NCI-H1048 (cell line): ENCODE results near the gene ABLIM3.

Experiments used
- DNase-seq: peaks from one replicate; lab custom pipeline; 2025; lab: John Stamatoyannopoulos, UW

Gene ABLIM3

DNA sequence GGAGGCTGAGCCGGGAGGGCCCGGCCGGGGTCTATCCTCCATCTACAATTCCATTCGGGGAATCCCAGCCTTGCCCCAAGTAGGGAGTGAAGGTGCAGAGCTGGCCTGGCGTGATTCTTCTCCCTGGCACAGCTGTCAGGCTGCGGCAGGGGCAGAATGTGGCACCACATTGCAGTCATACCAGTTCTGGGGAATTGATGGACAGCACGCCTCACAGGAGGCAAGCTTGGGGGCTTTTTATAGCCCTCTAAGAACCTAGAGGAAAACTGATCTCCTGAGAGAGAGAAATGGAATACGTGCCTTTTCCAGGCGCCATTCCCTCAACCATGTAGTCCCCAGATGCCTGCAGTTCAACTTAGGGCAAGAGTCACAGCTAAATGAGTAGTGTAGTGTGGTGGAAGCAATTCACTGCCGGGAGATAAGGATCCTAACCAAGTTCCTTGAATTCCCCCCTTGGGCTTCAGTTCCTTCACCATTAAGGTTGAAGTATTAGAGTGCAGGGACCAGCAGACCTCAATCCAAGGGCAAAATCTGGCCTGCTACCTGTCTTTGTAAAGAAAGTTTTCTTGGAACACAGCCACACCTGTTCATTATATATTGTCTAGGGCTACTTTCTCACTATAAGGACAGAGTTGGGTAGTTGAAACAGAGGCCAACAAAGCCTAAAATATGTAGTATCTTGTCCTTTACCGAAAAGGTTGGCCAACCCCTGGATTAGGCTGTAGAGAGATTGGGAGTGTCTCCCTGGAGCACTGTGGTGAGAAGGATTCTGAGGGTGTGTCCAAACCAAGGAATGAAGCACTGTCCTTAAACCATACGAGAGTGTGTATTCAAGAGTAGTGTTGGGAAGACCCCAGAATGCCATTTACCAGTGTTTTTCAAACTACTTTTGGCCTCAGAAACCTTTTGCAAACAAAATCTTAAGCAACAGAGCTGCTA, 141.0 kb downstream of the ABLIM3 start:
- no peak for DNase-seq

DNA sequence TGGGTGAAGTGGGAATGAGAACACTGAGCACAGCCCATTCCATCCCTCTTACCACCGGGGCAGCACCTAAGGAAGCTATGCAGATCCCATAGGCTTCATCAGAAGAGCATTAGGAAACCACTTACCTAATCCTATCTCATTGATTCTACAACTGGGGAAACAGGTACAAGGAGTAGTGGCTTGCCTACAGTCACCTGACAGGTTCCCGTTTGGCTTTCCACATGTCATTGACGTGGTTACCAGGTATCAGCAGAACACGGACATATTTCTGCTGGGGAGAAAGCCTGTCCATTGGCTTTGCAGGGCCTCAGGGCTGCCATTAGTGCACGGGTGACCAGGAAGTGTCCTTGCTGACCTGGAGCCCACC, 141.7 kb downstream of the ABLIM3 start:
- DNase-seq = no peak

- DNase-seq = no peak
Observed at GRCh38 chr5:149283626-149284480, 142.6 kb downstream of the ABLIM3 start.

DNA sequence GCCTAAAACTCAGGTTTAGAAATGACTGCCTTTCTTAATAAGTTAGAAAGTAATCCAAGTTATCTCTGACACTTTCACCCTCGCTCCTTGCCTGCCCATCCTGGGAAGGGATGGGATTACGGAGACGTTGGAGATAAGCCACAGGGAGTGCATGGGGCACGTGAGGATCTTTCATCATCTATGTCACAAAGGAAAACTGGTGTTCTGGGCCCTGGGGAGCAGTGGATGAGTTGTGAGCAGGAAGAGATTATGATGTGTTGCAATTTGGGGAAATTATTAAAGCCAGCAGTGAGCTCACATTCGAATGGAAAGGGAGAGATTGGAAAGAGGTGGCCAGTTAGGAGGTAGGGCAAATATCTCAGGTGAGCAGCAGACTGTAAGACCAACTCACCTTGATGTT, 143.2 kb downstream of the ABLIM3 start:
- DNase-seq = no peak

DNA sequence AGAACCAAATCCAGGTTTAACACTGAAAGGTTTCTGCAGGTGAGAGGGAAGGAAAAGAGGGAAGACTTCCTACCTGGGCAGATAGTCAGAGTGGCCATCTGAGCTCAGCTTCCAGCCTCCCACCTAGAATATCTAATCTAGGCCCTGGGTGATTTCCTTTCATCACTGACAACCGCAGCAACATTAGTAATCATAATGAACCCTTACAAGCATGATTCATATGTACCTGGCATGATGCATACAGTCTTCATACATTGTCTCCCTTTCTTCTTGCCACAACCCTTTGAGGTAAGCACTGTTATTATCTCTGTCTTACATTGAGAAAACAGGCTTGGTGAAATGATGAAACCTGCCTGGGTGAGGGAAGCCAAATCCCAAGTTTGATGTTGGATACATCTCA, 143.9 kb downstream of the ABLIM3 start:
- no peak for DNase-seq

DNA sequence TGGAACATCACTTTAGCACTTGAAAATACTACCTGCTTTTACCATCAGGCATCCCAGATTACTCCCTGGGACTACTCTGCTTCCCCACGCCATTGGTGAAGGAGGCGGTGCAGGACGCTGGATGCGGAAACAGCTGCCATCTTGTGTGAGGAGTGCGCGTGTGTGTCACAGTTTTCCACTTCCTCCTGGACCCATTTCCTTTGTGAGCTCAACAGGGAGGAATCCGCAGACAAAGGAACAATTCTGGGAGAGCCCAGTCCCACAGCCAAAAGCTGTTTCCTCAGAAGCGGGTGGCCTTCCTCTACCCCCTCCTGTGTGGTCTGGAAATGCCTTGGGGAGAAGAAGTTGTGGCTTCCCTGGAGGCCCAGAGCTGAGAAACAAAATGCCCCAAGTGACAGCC, 147.1 kb downstream of the ABLIM3 start:
- no peak for DNase-seq

DNA sequence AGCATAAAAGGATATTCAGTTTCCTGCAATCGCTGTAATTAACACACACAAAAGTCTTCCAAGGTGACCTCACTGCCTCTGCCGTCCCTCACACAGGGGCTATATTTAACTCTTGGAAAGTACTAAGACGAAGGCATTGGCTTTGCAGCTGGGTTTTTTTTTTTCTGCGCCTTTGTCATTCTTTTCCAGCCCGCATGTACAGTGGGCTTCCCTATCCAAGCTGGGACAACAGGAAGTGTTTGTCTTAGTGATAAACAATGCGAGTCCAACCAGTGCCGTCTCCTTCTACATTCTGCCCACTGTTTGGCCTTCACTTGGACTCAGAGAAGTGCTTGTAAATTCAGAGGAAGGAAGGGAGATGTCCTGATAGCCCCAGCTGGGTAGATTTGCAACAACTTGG, 148.0 kb downstream of the ABLIM3 start:
- no peak for DNase-seq

DNA sequence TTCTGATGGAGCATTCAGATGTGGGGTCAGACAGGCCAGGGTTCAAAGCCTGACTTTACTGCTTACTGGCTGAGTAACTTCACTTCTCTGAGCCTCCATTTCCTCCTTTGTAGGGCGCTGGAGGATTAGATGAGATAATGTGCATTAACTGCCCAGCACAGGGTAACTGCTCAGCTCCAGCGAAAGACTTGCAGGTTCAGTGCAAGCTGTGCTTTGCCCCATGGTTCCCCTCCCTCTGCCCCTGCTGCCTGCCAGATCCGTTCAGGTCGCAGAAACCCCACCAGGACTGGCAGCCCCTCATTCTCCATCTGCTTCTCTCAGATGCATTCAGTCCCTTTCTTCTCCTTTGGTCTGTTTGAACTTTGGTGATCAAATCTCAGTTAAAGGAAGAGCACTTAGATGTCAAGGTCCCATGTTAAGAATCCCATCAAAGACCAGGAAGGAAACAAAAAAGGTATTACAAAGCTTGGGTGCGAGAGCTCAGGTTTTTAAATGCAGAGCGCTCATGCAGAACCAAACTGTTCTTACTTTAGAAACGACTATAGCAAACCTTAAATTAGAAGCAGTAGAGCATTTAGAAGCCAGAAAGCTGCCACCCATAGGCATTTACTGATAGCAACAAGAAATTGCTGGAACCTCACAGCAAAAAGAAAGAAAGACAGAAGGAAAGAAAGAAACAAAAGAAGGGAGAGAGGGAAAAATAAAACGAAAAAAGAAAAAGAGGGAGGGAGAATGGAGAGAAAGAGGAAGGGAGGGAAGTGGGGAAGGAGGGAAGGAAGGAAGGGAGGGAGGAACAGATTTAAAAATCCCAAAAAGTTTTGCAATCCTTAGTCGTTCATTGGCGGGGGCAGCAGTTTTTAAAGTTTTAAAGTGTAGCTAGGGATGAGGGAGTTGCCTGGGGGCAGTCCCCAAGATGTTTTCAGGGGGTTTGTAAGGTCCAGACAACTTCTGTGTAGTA, 153.9 kb downstream of the ABLIM3 start:
- no peak for DNase-seq

DNA sequence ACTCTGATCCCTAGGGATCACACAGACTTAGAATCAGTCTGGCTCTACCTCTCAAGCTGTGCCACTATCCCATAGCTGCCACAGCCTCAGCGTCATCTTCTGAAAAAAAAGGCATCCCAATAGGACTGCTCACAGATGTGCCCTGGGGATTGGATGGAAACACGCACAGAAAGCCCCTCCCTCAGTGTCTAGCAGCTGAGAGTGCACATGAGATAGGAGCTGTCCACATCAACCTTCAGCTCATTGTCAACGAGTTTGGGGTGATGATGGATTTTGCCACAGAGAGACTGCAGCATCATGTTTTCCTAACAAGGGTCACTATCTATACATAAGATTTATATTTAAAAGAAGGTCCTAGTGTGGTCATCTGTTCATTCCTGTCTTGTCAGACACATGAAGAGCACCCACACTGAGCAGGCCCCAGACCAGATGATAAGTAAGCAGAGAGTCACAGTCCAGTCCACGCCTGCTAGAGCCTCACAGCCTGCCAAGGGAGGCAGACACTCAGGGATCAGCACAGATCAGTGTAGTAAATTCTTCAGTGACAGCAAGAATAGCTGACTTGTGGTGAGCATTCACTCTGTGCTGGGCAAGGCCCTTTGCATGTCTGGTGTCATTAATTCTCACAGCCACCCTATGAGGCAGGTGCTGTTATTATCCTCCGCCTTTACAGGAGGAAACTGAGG, 156.2 kb downstream of the ABLIM3 start:
- DNase-seq = no peak

DNA sequence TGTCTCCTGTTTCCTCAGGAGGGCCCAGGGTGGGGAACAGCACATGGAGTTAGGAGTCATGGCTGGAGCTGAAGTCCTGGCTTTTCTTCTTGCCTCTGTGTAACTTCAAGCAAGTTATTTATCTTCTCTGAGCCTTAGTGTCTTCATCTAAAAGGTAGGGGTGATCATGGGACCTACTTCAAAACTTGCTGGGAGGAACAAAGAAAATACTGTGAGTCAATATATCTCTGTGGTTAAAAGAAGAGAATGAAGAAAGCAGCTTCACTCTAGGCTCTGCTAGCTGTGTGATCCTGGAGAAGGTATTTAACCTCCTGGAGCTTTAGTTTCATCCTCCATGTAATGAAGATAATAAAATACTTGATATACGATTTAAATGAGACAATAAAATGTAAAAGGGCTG, 156.9 kb downstream of the ABLIM3 start:
- no peak for DNase-seq

DNA sequence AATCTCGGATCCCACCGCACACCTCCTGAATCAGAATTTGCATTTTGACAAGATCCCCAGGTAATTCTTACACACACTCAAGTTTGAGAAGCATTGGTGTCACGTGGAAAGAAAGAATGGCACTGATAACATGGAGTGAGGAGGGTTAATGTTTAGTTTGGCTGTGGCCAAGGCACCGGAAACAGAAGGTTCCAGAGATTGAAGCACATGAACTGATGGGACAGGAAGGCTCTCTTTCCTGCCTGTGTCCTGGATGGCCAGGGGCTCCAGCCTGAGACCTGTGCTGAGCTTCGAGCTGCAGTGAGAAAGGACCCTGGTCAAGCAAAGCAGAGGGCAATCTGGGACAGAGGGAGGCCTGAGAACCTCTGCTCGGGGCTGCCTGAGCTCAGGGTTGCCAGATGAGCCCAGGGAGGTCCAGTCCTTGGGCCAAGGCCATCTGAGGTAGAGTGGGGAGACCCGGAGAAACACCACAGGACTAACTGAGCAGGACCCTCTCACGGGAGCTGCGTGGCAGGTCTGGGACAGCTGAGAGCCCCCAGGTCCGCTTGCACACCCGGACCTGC, 157.6 kb downstream of the ABLIM3 start:
- no peak for DNase-seq

- no peak for DNase-seq
Observed at GRCh38 chr5:149299451-149300054, 158.3 kb downstream of the ABLIM3 start.

GRCh38 chr5:149300441-149300840, 159.1 kb downstream of the ABLIM3 start:
- no peak for DNase-seq

DNA sequence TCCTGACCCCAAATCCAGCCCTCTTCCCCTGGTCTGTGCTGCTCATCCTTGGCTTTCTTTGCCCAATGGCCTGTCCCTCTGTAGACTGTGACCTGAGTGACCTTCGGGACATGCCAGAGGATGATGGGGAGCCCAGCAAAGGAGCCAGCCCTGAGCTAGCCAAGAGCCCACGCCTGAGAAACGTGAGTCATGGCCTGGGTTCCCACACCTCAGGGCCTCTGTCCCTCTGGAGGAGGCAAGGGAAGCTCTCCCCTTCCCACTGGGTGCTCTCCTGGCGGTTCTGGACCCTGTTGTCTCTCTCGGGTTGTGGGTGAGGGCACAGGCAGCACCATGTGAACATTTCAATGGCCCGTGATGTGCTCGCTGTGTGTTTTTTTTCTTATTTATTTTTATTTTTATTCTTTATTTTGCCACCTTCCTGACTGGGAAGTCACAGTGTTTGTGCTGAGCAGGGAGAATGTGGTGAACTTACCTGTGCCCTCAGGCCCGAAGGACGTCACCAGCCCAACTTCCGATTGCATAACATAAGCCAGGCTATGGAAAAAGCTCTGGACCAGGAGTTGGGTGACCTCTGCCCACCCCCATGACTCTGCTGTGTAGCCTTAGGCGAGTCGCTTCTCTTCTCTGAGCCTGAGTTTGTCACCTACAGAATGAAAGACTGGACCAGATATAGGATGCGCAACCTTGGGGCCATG, 159.9 kb downstream of the ABLIM3 start:
- DNase-seq = no peak

- no peak for DNase-seq
Observed at GRCh38 chr5:149301744-149302380, 160.6 kb downstream of the ABLIM3 start.

DNA sequence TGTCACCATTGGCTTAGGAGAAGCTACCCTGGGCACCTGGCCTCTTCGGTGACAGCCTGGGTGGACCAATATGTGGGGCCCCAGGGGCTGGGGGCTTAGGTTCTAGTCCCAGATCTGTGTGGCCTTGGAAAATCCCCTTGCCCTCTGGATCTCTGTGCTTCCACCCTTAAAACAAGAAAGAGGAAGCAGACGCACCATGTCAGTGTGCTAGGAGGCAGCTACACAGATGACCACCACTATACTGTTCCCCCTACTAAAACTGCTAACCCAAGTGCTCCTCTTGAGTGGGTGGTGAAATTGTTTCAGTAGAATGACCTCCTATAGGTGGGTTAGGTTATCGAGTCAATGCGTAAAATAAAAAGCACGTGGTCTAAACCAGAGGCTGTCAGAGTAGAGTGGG, 161.3 kb downstream of the ABLIM3 start:
- DNase-seq = no peak

DNA sequence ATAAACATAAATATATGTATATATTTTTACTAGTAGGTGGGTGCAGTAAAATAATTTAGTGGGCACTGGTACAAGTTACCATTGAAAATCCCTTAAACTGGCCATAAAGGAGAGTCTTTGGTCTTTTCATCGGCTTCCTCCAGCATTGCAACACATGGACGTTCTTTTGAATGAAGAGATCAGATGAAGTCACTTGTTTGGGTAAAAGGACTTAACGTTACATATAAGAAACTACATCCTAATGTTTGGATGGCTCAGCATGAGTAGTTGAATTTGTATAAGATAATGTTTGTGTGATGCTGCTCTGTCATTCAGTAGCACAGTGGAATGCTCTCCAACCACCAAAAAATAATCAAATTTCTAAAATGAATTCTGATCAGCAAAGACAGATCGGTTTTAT, 161.9 kb downstream of the ABLIM3 start:
- DNase-seq = no peak

- DNase-seq = no peak
Observed at GRCh38 chr5:149304195-149305078, 163.1 kb downstream of the ABLIM3 start.
